ENCODE data around the gene SPPL2B.

DNA sequence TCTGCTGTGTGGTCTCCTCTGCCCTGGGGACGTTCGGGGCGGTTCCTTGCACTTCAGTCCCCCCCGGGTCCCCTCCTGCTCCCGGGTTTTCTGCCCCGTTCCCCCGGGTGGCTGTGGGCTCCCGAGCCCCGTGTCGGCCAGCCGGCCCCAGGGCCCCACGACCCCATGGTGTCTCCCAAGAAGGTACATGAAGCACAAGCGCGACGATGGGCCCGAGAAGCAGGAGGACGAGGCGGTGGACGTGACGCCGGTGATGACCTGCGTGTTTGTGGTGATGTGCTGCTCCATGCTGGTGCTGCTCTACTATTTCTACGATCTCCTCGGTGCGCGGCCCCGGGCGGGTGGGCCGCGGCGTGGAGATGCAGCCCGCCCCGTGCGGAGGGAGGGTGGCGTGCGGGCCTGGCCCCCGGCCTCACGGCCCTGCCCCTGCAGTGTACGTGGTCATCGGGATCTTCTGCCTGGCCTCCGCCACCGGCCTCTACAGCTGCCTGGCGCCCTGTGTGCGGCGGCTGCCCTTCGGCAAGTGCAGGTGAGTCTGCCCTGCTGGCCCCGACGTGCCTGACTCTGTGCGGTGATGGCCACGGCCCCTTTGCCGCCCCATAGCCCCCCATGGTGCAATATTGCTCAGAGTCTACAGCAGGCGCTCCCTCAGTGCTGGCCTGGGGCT, 11.3 kb downstream of the SPPL2B start:
- TF ChIP-seq, protein P1, sequence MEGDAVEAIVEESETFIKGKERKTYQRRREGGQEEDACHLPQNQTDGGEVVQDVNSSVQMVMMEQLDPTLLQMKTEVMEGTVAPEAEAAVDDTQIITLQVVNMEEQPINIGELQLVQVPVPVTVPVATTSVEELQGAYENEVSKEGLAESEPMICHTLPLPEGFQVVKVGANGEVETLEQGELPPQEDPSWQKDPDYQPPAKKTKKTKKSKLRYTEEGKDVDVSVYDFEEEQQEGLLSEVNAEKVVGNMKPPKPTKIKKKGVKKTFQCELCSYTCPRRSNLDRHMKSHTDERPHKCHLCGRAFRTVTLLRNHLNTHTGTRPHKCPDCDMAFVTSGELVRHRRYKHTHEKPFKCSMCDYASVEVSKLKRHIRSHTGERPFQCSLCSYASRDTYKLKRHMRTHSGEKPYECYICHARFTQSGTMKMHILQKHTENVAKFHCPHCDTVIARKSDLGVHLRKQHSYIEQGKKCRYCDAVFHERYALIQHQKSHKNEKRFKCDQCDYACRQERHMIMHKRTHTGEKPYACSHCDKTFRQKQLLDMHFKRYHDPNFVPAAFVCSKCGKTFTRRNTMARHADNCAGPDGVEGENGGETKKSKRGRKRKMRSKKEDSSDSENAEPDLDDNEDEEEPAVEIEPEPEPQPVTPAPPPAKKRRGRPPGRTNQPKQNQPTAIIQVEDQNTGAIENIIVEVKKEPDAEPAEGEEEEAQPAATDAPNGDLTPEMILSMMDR (IDR thresholded peaks at IDR 0.05) = no peak
- TF ChIP-seq POLR2A (IDR thresholded peaks at IDR 0.05) = no peak

All from right lobe of liver (tissue), 4 donors.